ENCODE results near the gene NDST4.

The NDST4 gene

DNA sequence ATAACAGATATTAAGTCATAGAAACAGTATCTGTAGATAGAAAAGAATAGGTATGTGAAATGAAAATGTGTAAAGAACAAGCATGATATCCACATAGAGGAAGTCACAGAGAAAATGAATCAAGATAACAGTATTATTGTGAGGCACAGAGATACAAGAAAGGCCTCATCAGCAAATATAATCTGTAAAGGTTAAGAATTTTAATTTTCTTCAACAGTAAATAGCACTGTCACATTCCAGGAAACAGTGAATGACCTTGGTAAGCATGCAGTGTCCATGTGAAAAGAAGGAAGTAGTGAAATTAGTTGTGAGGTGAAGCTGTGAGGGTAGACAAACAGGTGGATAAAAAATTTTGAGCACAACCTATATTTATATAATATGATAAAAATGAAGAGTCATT, 39.5 kb upstream of the NDST4 start:
- Histone ChIP-seq H2AFZ (ENCODE audit: low read depth, low read length) (no peak overlapping the region), H3K27me3 (ENCODE audit: insufficient read depth, low read length, poor library complexity) (no peaks in the 10 kb centered on the region), H3K4me3 (ENCODE audit: low read depth in 1 of 2, low read length in 2 of 2) (no peak overlapping the region), H3K9ac (ENCODE audit: low read depth, low read length) (no peak overlapping the region), H3K4me2 (ENCODE audit: insufficient read depth, low read length) (no peak overlapping the region), H3K36me3 (ENCODE audit: insufficient read depth, low read length) (no peaks in the 10 kb centered on the region), H3K4me1 (ENCODE audit: insufficient read depth, low read length) (no peaks in the 10 kb centered on the region), H3K27ac (ENCODE audit: low read length) (no peak overlapping the region), H3K79me2 (ENCODE audit: insufficient read depth, low read length) (no peaks in the 10 kb centered on the region), H3K9me3 (ENCODE audit: insufficient read depth, low read length, severe bottlenecking) (no peaks in the 10 kb centered on the region), H4K20me1 (ENCODE audit: insufficient read depth, low read length) (no peaks in the 10 kb centered on the region)
- ATAC-seq (ENCODE audit: insufficient read depth, low read depth) (no peak), DNase-seq (no peak)
- TF ChIP-seq CTCF (IDR thresholded peaks at IDR 0.05; ENCODE audit: borderline replicate concordance, extremely low read depth, low read length, poor library complexity, severe bottlenecking) = no peak
- no peak for TF ChIP-seq EZH2 (IDR thresholded peaks at IDR 0.05; ENCODE audit: borderline replicate concordance, low read depth, low read length, severe bottlenecking)

GRCh38 chr4:115152081-115152480, 38.7 kb upstream of the NDST4 start:
- no peak overlapping the region for H2AFZ ChIP-seq (ENCODE audit: low read depth, low read length)
- no peaks in the 10 kb centered on the region for H3K9me3 ChIP-seq (ENCODE audit: insufficient read depth, low read length, severe bottlenecking)

GRCh38 chr4:115149106-115149505, 35.7 kb upstream of the NDST4 start:
- Histone ChIP-seq H3K27ac (ENCODE audit: low read length) (no peak overlapping the region), H4K20me1 (ENCODE audit: insufficient read depth, low read length) (no peaks in the 10 kb centered on the region), H3K9me3 (ENCODE audit: insufficient read depth, low read length, severe bottlenecking) (no peaks in the 10 kb centered on the region), H3K79me2 (ENCODE audit: insufficient read depth, low read length) (no peaks in the 10 kb centered on the region), H3K4me1 (ENCODE audit: insufficient read depth, low read length) (no peaks in the 10 kb centered on the region), H3K27me3 (ENCODE audit: insufficient read depth, low read length, poor library complexity) (no peaks in the 10 kb centered on the region), H3K36me3 (ENCODE audit: insufficient read depth, low read length) (no peaks in the 10 kb centered on the region), H3K4me3 (ENCODE audit: low read depth in 1 of 2, low read length in 2 of 2) (no peak overlapping the region), H3K9ac (ENCODE audit: low read depth, low read length) (no peak overlapping the region), H3K4me2 (ENCODE audit: insufficient read depth, low read length) (no peak overlapping the region), H2AFZ (ENCODE audit: low read depth, low read length) (no peak overlapping the region)
- no peak for TF ChIP-seq CTCF (IDR thresholded peaks at IDR 0.05; ENCODE audit: borderline replicate concordance, extremely low read depth, low read length, poor library complexity, severe bottlenecking)
- TF ChIP-seq EZH2 (IDR thresholded peaks at IDR 0.05; ENCODE audit: borderline replicate concordance, low read depth, low read length, severe bottlenecking) = no peak
- DNase-seq (no peak), ATAC-seq (ENCODE audit: insufficient read depth, low read depth) (no peak)

More at GRCh38 chr4:115152081-115152480, 38.7 kb upstream of the NDST4 start:
- DNase-seq (no peak), ATAC-seq (ENCODE audit: insufficient read depth, low read depth) (no peak)
- no peak for TF ChIP-seq EZH2 (IDR thresholded peaks at IDR 0.05; ENCODE audit: borderline replicate concordance, low read depth, low read length, severe bottlenecking)
- TF ChIP-seq CTCF (IDR thresholded peaks at IDR 0.05; ENCODE audit: borderline replicate concordance, extremely low read depth, low read length, poor library complexity, severe bottlenecking) = no peak
- Histone ChIP-seq H3K4me1 (ENCODE audit: insufficient read depth, low read length) (no peaks in the 10 kb centered on the region), H3K79me2 (ENCODE audit: insufficient read depth, low read length) (no peaks in the 10 kb centered on the region), H3K36me3 (ENCODE audit: insufficient read depth, low read length) (no peaks in the 10 kb centered on the region), H4K20me1 (ENCODE audit: insufficient read depth, low read length) (no peaks in the 10 kb centered on the region), H3K4me2 (ENCODE audit: insufficient read depth, low read length) (no peak overlapping the region), H3K4me3 (ENCODE audit: low read depth in 1 of 2, low read length in 2 of 2) (no peak overlapping the region), H3K27me3 (ENCODE audit: insufficient read depth, low read length, poor library complexity) (no peaks in the 10 kb centered on the region), H3K27ac (ENCODE audit: low read length) (no peak overlapping the region), H3K9ac (ENCODE audit: low read depth, low read length) (no peak overlapping the region)

Data from DND-41 (cell line).